ENCODE results near the gene PEX11B. TPM values are rescaled to one million over a fixed set of nuclear protein-coding genes. Genes with fewer than 3 reads are reported as not detected.

The PEX11B gene
- total RNA-seq, 1 donor from 2014 or later, result 30.0 TPM

DNA sequence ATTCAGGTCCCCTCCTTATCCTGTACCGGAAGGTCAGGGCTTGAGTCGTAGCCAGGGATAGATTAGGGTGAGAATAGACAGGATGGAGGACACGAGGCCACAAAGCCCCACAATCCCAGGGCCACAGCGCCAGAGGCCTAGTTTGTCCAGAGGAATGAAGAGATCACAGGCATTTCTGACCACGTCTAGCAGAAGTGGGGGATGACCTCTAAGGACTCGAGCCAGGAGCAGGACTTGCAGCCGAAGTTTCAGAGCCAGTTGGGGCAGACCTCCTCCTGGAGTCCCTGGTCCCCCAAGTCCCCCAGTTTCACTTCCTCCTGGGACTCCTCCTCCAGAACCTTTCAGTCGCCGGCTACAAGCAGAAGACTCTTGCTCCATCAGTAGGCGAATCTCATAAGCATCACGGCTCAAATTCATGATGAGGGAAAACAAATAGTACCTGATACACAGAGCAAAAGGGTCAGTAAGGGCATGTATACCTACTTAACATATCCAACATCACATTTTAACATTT is 6.3 kb downstream of the PEX11B start:
- no peak for DNase-seq (ENCODE audit: extremely low read depth, low read depth, low spot score)

DNA sequence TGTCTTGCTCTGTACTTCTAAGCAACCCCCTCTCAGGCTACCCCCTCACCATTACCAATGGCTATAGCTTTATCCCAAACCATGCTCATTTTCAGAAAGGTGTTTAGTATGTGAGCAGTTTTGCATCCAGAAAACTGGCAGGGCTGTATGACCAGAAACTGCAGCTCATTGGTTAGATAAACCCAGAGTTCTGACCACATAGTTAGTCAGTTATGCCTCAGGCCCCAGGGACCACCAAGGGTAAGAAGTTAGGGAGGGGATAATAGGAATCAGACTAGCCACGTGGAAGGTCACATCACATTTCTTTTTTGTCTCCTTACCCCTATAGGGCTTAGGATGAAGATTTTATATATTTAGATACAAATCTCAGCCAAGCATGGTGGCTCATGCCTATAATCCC is 9.9 kb downstream of the PEX11B start:
- no peak for DNase-seq (ENCODE audit: extremely low read depth, low read depth, low spot score)

DNA sequence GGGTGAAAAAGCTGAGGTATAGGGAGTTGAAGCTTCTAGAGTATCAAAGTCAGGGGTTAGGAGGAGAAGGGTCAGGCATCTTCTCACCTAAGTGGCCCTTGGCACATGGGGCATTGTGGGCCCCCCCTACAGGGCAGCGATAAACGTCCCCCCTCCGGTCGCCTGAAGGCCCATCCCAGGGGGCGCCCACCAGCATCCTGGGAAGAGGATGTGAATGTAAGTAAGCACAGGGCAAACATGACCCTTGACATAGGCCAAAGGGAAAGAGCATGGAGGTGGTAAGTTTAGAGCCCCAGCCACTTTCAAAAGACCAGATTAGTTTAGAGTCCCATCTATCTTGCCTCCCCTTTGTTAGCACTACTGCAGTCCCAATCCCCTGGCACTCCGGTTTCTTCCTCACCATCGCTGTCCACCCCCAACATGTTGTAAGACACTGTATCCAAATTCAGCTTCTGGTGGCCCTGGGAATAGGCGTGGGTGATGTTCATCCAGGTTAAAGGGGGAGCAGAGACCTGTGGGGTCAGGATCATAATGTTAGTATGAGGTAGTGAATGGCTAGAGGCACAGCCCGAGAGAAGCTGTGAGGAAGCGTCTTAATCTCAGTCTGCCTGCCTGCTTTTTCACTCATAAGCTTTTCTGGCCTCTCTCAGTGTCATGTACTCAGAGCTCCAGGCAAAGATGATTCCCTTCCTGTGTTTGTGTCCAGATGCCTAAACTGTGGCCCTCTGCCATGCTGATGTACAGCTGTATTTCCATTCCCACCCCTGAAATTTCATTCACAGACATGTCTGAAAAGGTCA is 11.4 kb downstream of the PEX11B start:
- DNase-seq (ENCODE audit: extremely low read depth, low read depth, low spot score), result no peak

DNA sequence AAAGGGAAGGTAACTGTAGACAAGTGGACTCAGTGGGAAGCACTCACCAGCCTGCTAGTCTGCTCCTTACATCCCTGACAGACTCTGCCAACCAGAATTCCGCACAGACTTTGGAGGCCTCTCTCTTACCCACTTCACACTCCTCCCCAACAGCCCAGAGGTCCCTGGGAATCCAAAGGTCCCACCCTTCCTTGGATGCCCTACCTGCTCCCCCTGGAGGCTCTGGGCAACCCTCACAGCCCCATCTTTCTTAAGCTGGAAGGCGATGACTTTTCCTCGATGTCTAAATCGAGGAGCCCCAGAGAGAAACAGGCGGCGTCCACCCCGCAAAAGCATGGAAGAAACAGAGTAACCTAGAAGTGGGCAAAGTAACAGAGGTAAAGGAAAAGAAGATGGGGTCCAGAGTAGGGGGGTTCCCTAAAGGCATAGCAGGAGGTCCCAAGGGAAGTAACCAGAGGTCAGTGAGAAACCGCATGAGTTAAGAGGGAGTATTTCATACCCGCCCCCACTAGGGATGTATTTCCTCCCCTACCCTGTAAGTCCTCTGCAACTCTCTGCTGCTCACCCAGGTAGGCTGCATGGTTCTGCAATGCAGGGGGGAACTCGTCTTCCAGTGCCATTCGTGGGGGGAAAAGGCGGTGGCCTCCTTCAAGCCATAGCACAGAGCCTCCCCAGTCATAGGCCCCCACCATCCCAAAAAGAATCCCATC is 17.1 kb downstream of the PEX11B start:
- no peak for DNase-seq (ENCODE audit: extremely low read depth, low read depth, low spot score)

DNA sequence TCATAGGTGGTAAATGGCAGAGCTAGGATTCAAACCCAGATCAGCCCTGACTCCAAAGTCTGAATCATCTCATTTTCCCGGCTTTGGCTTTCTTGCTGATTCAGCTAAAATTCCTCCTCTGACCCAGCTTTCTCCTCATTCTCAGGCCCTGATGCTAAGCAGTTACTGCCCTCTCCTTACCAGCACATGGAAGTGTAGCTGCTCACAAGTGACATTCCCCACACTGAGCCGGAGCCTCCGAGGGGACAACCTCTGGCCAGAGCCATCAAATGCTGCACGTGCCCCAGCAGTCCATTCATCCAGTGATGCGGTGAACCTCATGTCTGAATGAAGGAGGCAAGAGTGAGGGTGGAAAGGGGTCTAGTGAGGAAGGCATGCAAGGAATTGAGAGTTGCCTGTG is 19.8 kb downstream of the PEX11B start:
- no peak for DNase-seq (ENCODE audit: extremely low read depth, low read depth, low spot score)

DNA sequence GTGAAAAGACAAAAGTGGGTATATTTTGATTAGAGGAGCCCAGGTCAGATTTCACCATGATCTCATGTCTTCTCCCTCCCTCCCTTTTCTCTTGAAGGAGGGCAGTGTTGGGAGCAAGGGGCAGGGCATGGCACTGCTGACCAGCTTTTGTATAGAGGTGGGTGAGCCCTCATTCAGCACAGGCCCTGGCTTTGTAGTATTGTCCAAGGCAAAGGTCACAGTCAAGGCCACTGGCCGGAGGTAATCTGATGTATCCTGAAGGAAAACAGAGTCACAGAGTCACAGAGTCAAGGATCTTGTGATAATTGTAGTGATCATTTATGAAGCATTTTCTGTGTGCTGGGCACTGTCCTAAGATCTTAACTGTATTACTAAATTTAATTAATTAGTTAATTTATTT is 20.5 kb downstream of the PEX11B start:
- DNase-seq (ENCODE audit: extremely low read depth, low read depth, low spot score), result no peak

DNA sequence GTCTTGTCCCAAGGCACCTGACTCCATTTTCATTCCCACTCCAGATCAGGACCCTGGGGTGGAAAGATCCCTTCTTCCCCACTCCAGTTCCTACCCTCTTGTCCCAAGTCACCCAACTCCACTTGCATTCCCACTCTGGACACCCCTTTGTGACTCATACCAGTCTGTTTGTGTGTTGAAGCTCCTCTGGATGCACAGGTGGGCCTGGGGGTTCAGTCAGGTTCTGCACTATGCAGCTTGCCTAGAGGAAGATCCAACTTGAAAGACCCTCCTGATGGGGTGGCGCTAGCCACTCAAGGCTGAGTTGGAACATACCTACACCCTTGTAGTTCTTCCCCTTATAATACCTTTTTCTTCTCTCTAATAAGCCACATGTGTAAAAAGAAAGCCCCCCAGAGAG is 23.0 kb downstream of the PEX11B start:
- no peak for DNase-seq (ENCODE audit: extremely low read depth, low read depth, low spot score)

DNA sequence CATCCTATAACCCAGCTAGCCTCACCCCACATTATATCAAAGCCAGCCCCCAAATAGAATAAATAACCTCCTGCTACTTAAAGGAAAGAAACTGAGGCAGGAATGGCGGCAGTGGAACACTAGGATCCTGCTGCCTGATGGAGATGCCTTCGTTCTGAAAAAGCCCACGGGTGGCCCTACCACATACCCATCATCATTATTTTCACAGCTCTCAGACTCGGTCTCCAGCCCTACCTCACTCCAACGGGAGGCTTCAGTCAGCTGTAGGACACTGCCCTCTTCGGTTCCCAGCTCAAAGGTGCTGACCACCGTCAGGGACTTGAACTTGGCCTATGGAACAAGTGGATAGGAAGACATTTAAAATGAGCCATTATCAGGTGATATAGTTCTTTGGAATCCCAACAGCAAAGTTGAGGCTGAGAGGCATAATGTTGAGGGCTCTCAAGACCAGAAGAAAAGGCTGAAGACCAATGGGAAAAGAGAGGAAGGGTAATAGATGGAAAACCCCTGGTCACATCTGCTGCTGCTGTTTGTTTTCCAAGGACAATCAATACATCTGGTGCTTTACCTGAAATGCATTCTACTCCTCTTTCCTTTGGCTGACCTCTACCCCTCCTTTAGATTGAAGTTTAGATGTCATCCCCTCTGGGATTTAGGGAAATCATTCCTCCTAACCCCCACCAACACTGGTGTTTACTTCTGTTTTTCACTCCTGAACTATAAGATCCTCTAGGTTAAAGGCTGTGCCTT is 25.0 kb downstream of the PEX11B start:
- DNase-seq (ENCODE audit: extremely low read depth, low read depth, low spot score), result no peak

DNA sequence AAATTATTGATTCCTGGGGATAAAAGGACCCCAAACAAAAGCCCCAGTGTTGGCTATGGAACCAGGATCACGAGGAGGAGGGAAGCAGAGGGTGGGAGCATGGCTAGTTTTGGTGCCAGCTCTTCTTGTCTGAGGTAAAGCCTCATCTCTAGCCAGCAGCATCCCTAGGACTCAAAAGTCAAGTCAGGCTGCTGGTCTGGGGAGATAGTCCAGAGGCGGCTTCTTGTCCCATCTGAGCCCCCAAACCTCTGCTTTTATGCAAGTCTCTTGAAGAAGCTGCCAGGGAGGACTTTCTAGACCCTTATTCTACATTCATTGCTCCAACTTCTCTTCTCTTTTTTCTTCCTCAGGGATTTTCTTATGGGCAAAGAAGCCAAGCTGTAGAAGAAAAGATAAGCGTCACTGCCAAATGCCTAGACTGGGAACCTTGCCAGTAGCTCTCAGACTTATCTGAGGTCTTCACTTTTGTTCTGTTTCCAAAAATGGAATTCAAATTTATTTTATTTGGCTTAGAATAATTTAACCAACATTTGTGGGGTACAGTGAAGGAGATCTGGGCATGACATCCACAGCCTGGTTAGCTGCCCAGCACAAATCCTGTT is 25.9 kb downstream of the PEX11B start:
- peak; percentile 47 for DNase-seq (ENCODE audit: extremely low read depth, low read depth, low spot score)

DNA sequence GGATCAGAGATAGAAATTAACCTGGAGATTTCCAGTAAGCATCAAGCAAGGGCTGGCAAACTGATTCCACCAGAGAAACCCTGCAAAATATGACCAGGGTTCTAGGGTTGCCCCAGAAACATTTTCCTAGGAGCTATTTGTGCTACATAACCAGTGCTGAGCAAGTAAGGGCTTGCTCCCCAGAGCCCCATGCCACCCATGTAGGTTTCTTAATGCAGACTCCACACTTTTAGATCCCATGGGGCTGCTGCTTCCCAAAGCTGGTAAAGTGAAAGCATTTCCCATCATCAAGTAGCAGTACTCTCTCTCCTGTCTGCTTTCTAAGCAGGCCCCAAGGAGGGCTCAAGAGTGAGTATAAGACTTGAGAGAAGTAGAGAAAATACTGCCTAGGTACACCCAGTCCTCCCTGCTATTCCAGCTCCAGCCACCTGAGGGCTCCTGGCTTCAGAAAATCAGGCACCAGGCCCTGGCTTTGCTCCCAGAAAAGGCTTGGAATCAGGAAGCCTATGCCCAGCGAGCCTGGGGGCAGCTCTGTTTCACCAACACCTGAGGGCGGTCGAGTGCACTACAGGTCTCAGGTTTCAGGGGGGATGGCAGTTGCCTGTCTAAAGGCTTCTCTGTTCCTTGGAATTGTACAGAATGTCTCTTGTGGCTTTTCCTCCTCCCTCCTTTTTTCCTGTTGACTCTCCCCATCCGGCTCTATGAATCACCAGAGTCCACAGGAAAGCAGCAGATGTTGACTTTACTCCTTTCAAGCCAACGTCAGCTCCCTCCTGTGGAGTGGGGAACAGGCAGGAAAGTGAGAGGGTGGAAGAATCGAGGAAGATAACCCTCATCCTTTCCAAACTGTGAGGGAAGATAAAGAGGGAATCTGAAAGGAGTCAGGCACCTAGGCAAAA is 26.7 kb downstream of the PEX11B start:
- peak; percentile 96 for DNase-seq (ENCODE audit: extremely low read depth, low read depth, low spot score)

DNA sequence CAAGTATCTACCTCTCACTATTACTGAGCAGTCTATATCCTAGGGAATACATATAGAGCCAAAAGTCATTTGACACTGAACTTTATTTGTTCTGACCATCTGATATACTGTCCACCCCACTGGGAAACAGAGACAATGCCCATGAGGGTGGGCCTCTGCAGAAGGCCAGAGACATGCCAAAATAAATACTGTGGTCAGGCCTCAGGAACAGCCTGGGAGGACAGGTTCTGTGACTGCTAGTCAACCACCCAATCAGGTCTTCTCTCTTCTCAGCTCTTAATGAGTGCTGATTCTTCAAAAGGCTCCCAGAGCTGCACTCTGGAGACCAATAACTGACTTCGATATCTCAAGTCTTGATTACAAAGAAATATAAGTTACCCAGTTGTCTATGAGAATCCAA is 27.4 kb downstream of the PEX11B start:
- no peak for DNase-seq (ENCODE audit: extremely low read depth, low read depth, low spot score)

DNA sequence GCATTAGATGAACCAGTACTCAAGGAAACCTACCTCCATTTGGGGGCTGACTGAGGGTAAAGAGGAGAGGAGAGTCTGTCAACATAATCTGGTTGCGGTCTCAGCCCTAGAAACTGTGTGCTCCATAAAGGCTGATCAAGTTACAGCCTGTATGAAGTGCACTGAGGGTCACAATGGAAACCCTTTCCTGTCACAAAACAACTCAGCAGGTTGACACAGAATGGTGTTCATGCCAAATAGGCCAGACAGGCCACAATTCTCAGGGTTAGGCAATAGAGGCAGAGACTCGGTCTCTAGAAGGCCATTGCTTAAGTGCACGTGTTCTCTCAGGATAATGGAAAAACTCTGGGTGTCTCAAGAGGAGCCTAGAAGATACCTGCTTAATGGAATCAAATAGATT is 28.8 kb downstream of the PEX11B start:
- DNase-seq (ENCODE audit: extremely low read depth, low read depth, low spot score), result no peak

DNA sequence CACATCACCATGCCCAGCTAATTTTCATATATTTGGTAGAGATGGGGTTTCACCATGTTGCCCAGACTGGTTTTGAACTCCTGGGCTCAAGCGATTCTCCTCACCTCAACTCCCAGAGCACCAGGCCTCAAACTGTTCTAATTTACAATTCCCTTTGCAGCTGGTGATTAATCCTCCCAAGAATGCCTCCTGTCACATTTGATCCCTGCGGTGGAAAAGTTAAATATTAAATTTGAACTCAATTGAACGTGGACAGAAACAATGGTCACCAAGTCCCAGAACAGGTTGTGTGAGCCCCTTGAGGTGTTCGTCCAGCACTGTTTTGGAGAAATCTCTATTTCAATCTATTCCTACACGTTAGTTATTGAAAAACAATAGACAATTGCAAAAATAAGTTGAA is 30.9 kb downstream of the PEX11B start:
- DNase-seq (ENCODE audit: extremely low read depth, low read depth, low spot score), result no peak

DNA sequence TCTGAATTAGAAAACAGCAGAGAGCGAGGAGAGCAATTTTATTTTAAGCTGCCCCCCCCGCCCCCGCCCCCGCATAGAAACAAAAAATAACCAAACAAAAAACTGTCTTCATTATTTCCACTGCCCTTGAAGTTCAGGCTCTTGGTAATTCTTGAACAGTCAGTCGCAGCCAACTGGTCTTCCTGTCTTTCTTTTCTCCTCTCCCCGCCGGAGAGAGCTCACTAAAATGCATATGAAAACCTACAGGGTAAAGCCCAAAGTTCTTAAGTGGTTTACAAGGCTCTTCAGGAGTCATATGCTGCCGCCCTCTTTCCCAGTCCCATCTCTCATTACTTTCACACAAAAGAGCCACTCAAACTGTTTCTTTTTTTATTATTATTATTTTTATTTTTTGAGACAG is 31.7 kb downstream of the PEX11B start:
- no peak for DNase-seq (ENCODE audit: extremely low read depth, low read depth, low spot score)

DNA sequence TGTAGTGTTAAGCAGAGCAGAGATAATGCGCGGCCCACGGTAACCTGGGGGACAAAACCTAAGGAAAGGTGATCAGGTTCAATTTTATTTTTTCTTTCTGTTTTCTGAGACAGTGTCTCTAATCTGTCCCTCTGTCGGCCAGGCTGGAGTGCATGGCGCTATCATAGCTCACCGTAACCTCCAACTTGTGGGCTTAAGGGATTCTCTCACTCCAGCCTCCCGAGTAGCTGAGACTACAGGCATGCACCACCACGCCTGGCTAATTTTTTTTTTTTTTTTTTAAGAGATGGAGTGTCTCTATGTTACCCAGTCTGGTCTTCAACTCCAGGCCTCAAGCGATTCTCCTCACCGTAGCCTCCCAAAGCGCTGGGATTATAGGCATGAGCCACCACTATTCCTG is 32.1 kb downstream of the PEX11B start:
- no peak for DNase-seq (ENCODE audit: extremely low read depth, low read depth, low spot score)

DNA sequence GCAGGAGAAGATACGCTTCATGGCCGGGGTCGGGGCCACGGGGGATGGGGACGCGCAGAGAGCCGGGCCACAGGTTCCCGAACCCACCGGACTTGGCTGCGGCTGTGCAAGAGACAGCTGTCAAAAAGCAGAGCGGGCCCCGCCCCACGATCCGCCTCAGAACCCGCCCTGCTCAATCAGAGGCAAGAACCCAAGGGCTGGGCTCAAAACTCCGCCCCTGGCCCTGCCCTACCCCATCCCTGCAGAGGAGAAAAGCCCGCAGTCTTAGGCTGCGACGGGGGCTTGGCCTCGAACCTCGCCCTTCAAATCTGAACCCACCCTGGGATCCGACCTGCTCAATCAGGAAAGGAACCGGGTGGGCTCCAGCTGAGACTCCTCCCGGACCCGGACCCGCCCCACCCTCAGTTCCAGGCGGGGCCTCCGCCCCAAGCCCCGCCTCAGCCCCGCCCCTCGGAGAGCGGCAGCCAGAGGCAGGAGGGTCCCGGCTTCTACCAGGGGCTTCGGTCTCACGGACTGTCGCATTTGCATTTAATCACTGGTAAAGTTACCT is 32.7 kb downstream of the PEX11B start, which contains the start of gene ANKRD35:
Gene ANKRD35 (minus strand): TSS at position 129 of the 550 bp plus-strand sequence. CDS start 108 bp downstream, at position 21.
- no peak for DNase-seq (ENCODE audit: extremely low read depth, low read depth, low spot score)

DNA sequence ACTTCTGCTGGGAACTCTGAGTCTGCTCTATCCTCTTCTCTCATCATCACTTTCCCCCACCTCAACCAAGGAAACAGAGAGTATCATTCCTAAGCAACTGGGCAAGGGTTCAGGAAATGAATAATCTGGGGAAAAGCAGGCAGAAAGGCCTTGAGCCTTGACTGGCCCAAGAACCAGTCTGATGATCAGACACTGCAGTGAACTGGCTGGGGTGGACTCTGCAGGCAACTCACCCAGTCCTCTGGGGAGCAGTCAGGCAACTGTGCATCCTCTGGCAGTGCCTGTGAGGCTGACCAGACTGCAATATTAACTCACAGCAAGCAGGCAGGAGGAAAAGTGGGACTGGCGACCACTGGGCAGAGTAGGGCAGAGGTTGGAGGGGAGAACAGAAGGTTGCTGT is 33.8 kb downstream of the PEX11B start:
- DNase-seq (ENCODE audit: extremely low read depth, low read depth, low spot score), result peak; percentile 34

DNA sequence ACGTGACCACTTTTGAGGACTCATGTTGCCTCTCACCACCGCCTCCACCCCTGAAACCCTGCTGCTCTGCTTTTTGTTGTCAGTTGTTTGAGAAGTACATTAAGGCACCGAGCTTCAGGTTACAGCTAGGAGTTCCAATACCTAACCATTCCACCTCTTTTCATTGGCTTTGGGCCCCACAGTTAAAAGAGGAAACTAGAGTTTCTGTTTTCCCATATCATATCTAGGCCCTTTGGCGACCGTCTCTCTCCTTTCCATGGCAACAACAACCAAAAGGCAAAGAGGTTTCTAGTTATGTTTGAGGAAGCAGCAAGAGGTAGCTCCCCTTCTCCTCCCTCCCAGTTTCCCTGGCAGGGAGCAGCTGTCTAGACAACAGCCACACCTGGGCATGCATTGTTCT is 38.7 kb downstream of the PEX11B start:
- no peak for DNase-seq (ENCODE audit: extremely low read depth, low read depth, low spot score)

DNA sequence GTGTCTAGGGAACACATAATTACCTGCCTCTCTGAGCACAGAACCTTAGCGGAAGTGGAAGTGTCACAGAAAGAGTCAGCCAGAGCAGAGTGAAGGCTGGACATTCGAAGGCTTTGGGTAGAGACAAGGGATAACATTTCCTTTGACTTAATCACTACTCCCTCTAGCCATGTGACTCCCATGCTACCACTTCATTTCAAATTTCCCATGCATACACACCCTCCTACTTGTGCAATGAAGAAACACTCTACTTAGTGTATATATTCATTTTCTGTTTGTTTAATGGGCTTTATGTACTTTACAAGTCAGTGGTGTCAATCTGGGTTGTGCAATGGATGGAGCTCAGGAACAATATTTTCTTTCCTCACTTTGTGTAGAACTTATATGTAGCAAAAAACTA is 39.8 kb downstream of the PEX11B start:
- no peak for DNase-seq (ENCODE audit: extremely low read depth, low read depth, low spot score)

Measured in glomerular endothelial cell (primary cell).